Neuronal stem cell (in vitro differentiated cells): ENCODE data around the gene CDK13.

Experiments used
- DNase-seq: peaks from one replicate; pipeline ENCODE4 v3.0.0-alpha.2; 2013; ENCODE audit warnings: low spot score
- H2AFZ ChIP-seq: one replicate; pipeline ENCODE4 v1.6.1; 2013; ENCODE audit warnings: mild to moderate bottlenecking, low read length, inconsistent platforms
- H2AK5ac ChIP-seq: 2 replicates; pipeline ENCODE4 v1.6.1; 2013; ENCODE audit warnings: low read depth, mild to moderate bottlenecking, inconsistent platforms, low read length, moderate library complexity, mixed read lengths
- H2BK120ac ChIP-seq: 2 replicates; pipeline ENCODE4 v1.6.1; 2013; ENCODE audit warnings: low read depth, mild to moderate bottlenecking, inconsistent platforms, low read length, moderate library complexity, mixed read lengths
- H2BK12ac ChIP-seq: one replicate; pipeline ENCODE4 v1.6.1; 2013; ENCODE audit warnings: low read length, inconsistent platforms
- H2BK15ac ChIP-seq: 2 replicates; pipeline ENCODE4 v1.6.1; 2013; ENCODE audit warnings: mild to moderate bottlenecking, low read length, inconsistent platforms, mixed read lengths
- H2BK5ac ChIP-seq: one replicate; pipeline ENCODE4 v1.6.1; 2013; ENCODE audit warnings: inconsistent platforms, mild to moderate bottlenecking, low read length, moderate library complexity
- H3K14ac ChIP-seq: one replicate; pipeline ENCODE4 v1.6.1; 2013; ENCODE audit warnings: low read length, inconsistent platforms
- H3K18ac ChIP-seq: 2 replicates; pipeline ENCODE4 v1.6.1; 2013; ENCODE audit warnings: low read length, inconsistent platforms
- H3K23ac ChIP-seq: 2 replicates; pipeline ENCODE4 v1.6.1; 2013; ENCODE audit warnings: low read depth, mild to moderate bottlenecking, mixed read lengths, low read length, inconsistent platforms; ENCODE audit not compliant: poor library complexity
- H3K27ac ChIP-seq: replicated peaks from 3 replicates; pipeline ENCODE4 v1.5.1; 2013; ENCODE audit warnings: low read length, inconsistent platforms
- H3K27me3 ChIP-seq, 3 experiments: 2 replicates each; pipeline ENCODE4 v1.6.1; 2013; ENCODE audit warnings: low read length in 3 of 3, mild to moderate bottlenecking in 2 of 3, inconsistent platforms in 1 of 3, low read depth in 1 of 3, mixed read lengths in 1 of 3, moderate library complexity in 1 of 3; ENCODE audit not compliant: control insufficient read depth in 3 of 3, insufficient read depth in 3 of 3
- H3K36me3 ChIP-seq, 2 donors: replicated peaks in 1 of 2; 2 replicates each; pipeline ENCODE4 v1.6.1; 2013; ENCODE audit warnings: low read length in 2 of 2; ENCODE audit not compliant: control insufficient read depth in 2 of 2, insufficient read depth in 2 of 2
- H3K4ac ChIP-seq: 2 replicates; pipeline ENCODE4 v1.6.1; 2013; ENCODE audit warnings: inconsistent platforms, mild to moderate bottlenecking, low read length, moderate library complexity
- H3K4me1 ChIP-seq, 2 donors: 1 replicate in 1 of 2; 2 replicates in 1 of 2; pipeline ENCODE4 v1.6.1; 2013; ENCODE audit warnings: low read length in 2 of 2, low read depth in 1 of 2; ENCODE audit not compliant: control insufficient read depth in 2 of 2, insufficient read depth in 1 of 2
- H3K4me2 ChIP-seq: one replicate; pipeline ENCODE4 v1.6.1; 2013; ENCODE audit warnings: mild to moderate bottlenecking, low read length, inconsistent platforms; ENCODE audit not compliant: insufficient read depth, poor library complexity, severe bottlenecking
- H3K4me3 ChIP-seq, 2 donors: 2 replicates each; pipeline ENCODE4 v1.5.1; 2013; ENCODE audit warnings: low read length in 2 of 2, mild to moderate bottlenecking in 2 of 2, inconsistent platforms in 1 of 2, moderate library complexity in 1 of 2
- H3K79me1 ChIP-seq: one replicate; pipeline ENCODE4 v1.6.1; 2013; ENCODE audit warnings: low read depth, mild to moderate bottlenecking, inconsistent platforms, low read length, moderate library complexity
- H3K9ac ChIP-seq: one replicate; pipeline ENCODE4 v1.6.1; 2013; ENCODE audit warnings: mild to moderate bottlenecking, low read depth, low read length, inconsistent platforms; ENCODE audit not compliant: poor library complexity
- H3K9me3 ChIP-seq, 2 donors: replicated peaks in 1 of 2; 2 replicates each; pipeline versions ENCODE3 to v1.6.1; 2013; ENCODE audit warnings: low read length in 2 of 2, mild to moderate bottlenecking in 2 of 2, inconsistent platforms in 1 of 2, low read depth in 1 of 2, mixed read lengths in 1 of 2, moderate library complexity in 1 of 2; ENCODE audit not compliant: control insufficient read depth in 2 of 2, insufficient read depth in 1 of 2
- H4K8ac ChIP-seq: one replicate; pipeline ENCODE4 v1.6.1; 2013; ENCODE audit warnings: low read depth, mild to moderate bottlenecking, inconsistent platforms, low read length, moderate library complexity
- H4K91ac ChIP-seq: one replicate; pipeline ENCODE4 v1.6.1; 2013; ENCODE audit warnings: low read length, low read depth, mild to moderate bottlenecking, inconsistent platforms; ENCODE audit not compliant: poor library complexity
- WGBS, 2 donors: extraction: QIAGEN DNeasy Blood & Tissue Kit; methylation state at CpG; one replicate each; pipeline ENCODE4 v1.1.7; 2013; ENCODE audit warnings: missing lambda C conversion rate in 2 of 2, mixed read lengths in 1 of 2; ENCODE audit not compliant: insufficient read length in 2 of 2, insufficient replicate concordance in 1 of 2; ENCODE audit errors: extremely low coverage in 2 of 2; 5-methylcytosine and 5-hydroxymethylcytosine counted together

The CDK13 gene

DNA sequence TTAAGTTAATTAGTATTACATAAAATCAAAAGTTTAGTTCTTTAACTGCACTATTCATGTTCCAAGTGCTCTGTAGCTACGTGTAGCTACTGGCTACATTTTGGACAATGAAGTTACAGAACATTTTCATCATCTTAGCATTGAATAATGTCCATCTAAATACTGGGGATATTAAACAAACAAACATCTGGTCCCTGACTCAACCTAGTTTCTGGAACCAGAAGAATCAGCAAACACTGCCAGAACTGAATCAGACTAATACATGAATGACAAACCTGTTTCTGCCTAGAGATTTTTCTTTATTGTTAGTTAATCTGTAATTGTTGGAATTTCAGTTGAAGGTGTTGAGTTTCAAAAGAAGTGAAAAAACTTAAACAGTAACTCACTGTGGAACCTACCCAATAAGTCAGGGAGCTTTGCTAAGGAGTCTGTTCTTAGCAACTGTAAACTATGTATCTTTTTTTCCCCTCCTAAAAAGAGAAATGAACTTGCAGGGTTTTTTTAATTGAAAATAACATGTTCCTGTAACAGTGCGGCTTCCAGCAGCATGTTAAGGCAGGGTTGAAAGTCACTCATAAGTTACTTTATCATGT lies 58.3 kb downstream of the CDK13 start:
- WGBS, 2 donors, result no CpG with 5 or more reads among the region's 2 CpGs
- H4K91ac ChIP-seq, result no peak overlapping the region
- no peak overlapping the region for H2AFZ ChIP-seq
- peaks cover 5 to 72% of the 10 kb centered on the region in 2 donors for H3K36me3 ChIP-seq
- no peak overlapping the region for H3K4me2 ChIP-seq
- H3K4me1 ChIP-seq, result peaks cover 0 to 4% of the 10 kb centered on the region in 2 donors
- H3K18ac ChIP-seq, result no peak overlapping the region
- H3K27ac ChIP-seq, result no peak overlapping the region
- no peak overlapping the region for H3K4ac ChIP-seq
- H3K9ac ChIP-seq, result no peak overlapping the region
- no peak overlapping the region for H2BK120ac ChIP-seq
- no peak overlapping the region for H3K14ac ChIP-seq
- peaks cover 3% of the 10 kb centered on the region for H3K79me1 ChIP-seq
- H3K27me3 ChIP-seq, result no peaks in the 10 kb centered on the region
- H3K4me3 ChIP-seq, result no peak overlapping the region
- H3K9me3 ChIP-seq, result no peaks in the 10 kb centered on the region
- H2BK12ac ChIP-seq, result no peak overlapping the region
- no peak overlapping the region for H2AK5ac ChIP-seq
- no peak overlapping the region for H4K8ac ChIP-seq
- no peak overlapping the region for H2BK15ac ChIP-seq
- DNase-seq, result no peak
- no peak overlapping the region for H3K23ac ChIP-seq
- no peak overlapping the region for H2BK5ac ChIP-seq

- Histone ChIP-seq H2BK5ac (no peak overlapping the region), H3K27ac (no peak overlapping the region), H2BK12ac (no peak overlapping the region), H3K23ac (no peak overlapping the region), H3K27me3 (no peaks in the 10 kb centered on the region), H3K18ac (no peak overlapping the region), H3K4ac (no peak overlapping the region), H2AK5ac (no peak overlapping the region), H3K9me3 (no peaks in the 10 kb centered on the region), H2AFZ (no peak overlapping the region), H4K8ac (no peak overlapping the region), H3K14ac (no peak overlapping the region), H3K36me3 (peaks cover 2 to 66% of the 10 kb centered on the region in 2 donors), H3K4me1 (no peaks in the 10 kb centered on the region), H2BK120ac (no peak overlapping the region), H4K91ac (no peak overlapping the region), H3K4me2 (no peak overlapping the region), H3K9ac (no peak overlapping the region), H2BK15ac (no peak overlapping the region), H3K79me1 (peaks cover 1% of the 10 kb centered on the region), H3K4me3 (no peak overlapping the region)
- no peak for DNase-seq
- WGBS, 2 donors, result no CpG with 5 or more reads among the region's 1 CpG
These were observed 59.2 kb downstream of the CDK13 start for GRCh38 chr7:40009301-40009700.

GRCh38 chr7:40014376-40014775 lies 64.3 kb downstream of the CDK13 start:
- no peak overlapping the region for H3K4ac ChIP-seq
- H3K23ac ChIP-seq, result no peak overlapping the region
- no peaks in the 10 kb centered on the region for H3K4me1 ChIP-seq
- no peaks in the 10 kb centered on the region for H3K27me3 ChIP-seq
- no peak overlapping the region for H3K4me3 ChIP-seq
- H3K79me1 ChIP-seq, result no peaks in the 10 kb centered on the region
- H3K18ac ChIP-seq, result no peak overlapping the region
- WGBS, 2 donors, result no CpG with 5 or more reads among the region's 4 CpGs
- H4K91ac ChIP-seq, result no peak overlapping the region
- no peak overlapping the region for H2BK120ac ChIP-seq
- no peak overlapping the region for H3K9ac ChIP-seq
- H2BK12ac ChIP-seq, result no peak overlapping the region
- no peak overlapping the region for H3K14ac ChIP-seq
- H2AK5ac ChIP-seq, result no peak overlapping the region
- DNase-seq, result no peak
- H3K27ac ChIP-seq, result no peak overlapping the region
- no peak overlapping the region for H3K4me2 ChIP-seq
- no peak overlapping the region for H2AFZ ChIP-seq
- H2BK5ac ChIP-seq, result no peak overlapping the region
- peaks cover 2 to 49% of the 10 kb centered on the region in 2 donors for H3K36me3 ChIP-seq
- no peak overlapping the region for H2BK15ac ChIP-seq
- no peaks in the 10 kb centered on the region for H3K9me3 ChIP-seq
- no peak overlapping the region for H4K8ac ChIP-seq

DNA sequence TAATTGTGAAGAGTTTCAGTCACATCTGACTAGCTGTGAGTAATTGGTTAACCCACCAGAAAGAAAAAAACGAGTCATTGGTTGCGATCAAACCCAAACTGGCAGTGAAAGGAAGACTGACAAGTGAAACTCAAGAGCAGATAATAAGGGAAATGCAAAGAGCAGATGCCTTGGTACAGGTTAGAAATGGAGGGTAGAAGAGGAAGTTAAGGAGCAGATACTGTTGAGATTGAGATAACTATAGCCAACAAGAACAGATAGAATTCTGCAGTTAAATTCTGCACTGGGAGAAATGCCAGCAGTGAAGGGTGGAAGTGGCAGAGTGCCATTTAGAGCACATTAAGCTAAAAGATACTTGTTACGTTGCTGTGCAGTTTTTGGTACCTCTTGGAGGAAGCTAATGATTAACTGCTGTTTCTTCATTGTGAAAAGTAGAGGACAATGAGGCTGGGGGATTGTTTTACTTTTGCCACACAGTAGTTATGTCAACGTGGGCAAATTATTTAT lies 65.8 kb downstream of the CDK13 start:
- H3K23ac ChIP-seq, result no peak overlapping the region
- H2BK120ac ChIP-seq, result no peak overlapping the region
- H3K4me3 ChIP-seq, result no peak overlapping the region
- H3K9me3 ChIP-seq, result no peaks in the 10 kb centered on the region
- no peaks in the 10 kb centered on the region for H3K4me1 ChIP-seq
- no peak overlapping the region for H4K91ac ChIP-seq
- H3K27me3 ChIP-seq, result no peaks in the 10 kb centered on the region
- no peak overlapping the region for H3K18ac ChIP-seq
- H3K4ac ChIP-seq, result no peak overlapping the region
- DNase-seq, result no peak
- no peak overlapping the region for H2BK5ac ChIP-seq
- H3K9ac ChIP-seq, result no peak overlapping the region
- H3K36me3 ChIP-seq, result peaks cover 1 to 49% of the 10 kb centered on the region in 2 donors
- H2AK5ac ChIP-seq, result no peak overlapping the region
- no CpG with 5 or more reads among the region's 4 CpGs for WGBS, 2 donors
- no peak overlapping the region for H3K27ac ChIP-seq
- H3K79me1 ChIP-seq, result no peaks in the 10 kb centered on the region
- H2BK12ac ChIP-seq, result no peak overlapping the region
- H2BK15ac ChIP-seq, result no peak overlapping the region
- no peak overlapping the region for H2AFZ ChIP-seq
- no peak overlapping the region for H3K4me2 ChIP-seq
- H3K14ac ChIP-seq, result no peak overlapping the region
- no peak overlapping the region for H4K8ac ChIP-seq
